ENCODE results near the gene UPK3A.

- TF ChIP-seq POLR2AphosphoS5 (IDR thresholded peaks at IDR 0.05) (no peak), CTCF (IDR thresholded peaks at IDR 0.05) (no peak)
These were observed 46.7 kb downstream of the UPK3A start for GRCh38 chr22:45331486-45331885.
